ENCODE measurements around the gene LUM.

- TF ChIP-seq CTCF (conservative IDR thresholded peaks at IDR 0.05; ENCODE audit: low read depth, low read length) (no peak), MAZ (IDR thresholded peaks at IDR 0.05; ENCODE audit: borderline replicate concordance, low read depth, low read length) (no peak), SMC3 (IDR thresholded peaks at IDR 0.05; ENCODE audit: low read depth, low read length) (no peak), RAD21 (IDR thresholded peaks at IDR 0.05; ENCODE audit: low read length) (no peak), POLR2A (IDR thresholded peaks at IDR 0.05; ENCODE audit: low read depth, low read length) (no peak), MXI1 (IDR thresholded peaks at IDR 0.05; ENCODE audit: borderline replicate concordance, low read depth, low read length) (no peak), USF2 (IDR thresholded peaks at IDR 0.05; ENCODE audit: low read depth, low read length) (no peak), RFX5 (IDR thresholded peaks at IDR 0.05; ENCODE audit: low read depth, low read length) (no peak), RCOR1 (IDR thresholded peaks at IDR 0.05; ENCODE audit: insufficient replicate concordance, low read length) (no peak), CHD1 (IDR thresholded peaks at IDR 0.05; ENCODE audit: low read depth, low read length) (no peak), FOS (IDR thresholded peaks at IDR 0.05; ENCODE audit: low read depth, low read length) (no peak)
These were observed 49.7 kb upstream of the LUM start for GRCh38 chr12:91161009-91161408.
